Gastroesophageal sphincter (tissue), 4 donors: ENCODE data around the gene CTNNA2. TPM values are rescaled to one million over a fixed set of nuclear protein-coding genes. Genes with fewer than 3 reads are reported as not detected.

ENCODE experiments used
- ATAC-seq: fragments of 150-250 bp; one replicate; pipeline ENCODE4 v1.9.1; 2016; ENCODE audit warnings: mild to moderate bottlenecking, moderate library complexity
- H3K27ac ChIP-seq, 4 donors: fragments of 200-600 bp; sonication (generic) in 3 of 4; 1 replicate in 3 of 4; 2 replicates in 1 of 4; pipeline ENCODE4 v1.5.1; 2016 to 2019
- H3K27me3 ChIP-seq: fragments of 200-600 bp; sonication (generic); one replicate; pipeline ENCODE4 v1.5.1; 2019
- H3K36me3 ChIP-seq, 2 donors: fragments of 200-600 bp; sonication (generic); one replicate each; pipeline ENCODE4 v1.5.1; 2019; ENCODE audit warnings: control low read depth in 1 of 2
- H3K4me1 ChIP-seq, 3 donors: fragments of 200-600 bp; sonication (generic); 1 replicate in 2 of 3; 2 replicates in 1 of 3; pipeline ENCODE4 v1.5.1; 2016 to 2019; ENCODE audit warnings: control low read depth in 2 of 3
- H3K4me3 ChIP-seq, 2 donors: fragments of 200-600 bp; sonication (generic); one replicate each; pipeline ENCODE4 v1.5.1; 2019; ENCODE audit warnings: mild to moderate bottlenecking in 1 of 2, moderate library complexity in 1 of 2
- H3K9me3 ChIP-seq, 3 donors: fragments of 200-600 bp; sonication (generic); one replicate each; pipeline ENCODE4 v1.5.1; 2017 to 2019; ENCODE audit warnings: control low read depth in 2 of 3
- CTCF ChIP-seq, 4 experiments: fragments of 200-600 bp in 2 of 4; fragments of 450-650 bp in 2 of 4; sonication (generic) in 1 of 4; IDR thresholded peaks; one replicate each; pipeline ENCODE4 v1.5.1; 2017 to 2019; ENCODE audit warnings: antibody characterized with exemption in 4 of 4, mild to moderate bottlenecking in 2 of 4, moderate library complexity in 2 of 4
- EP300 ChIP-seq: sonication (generic); formaldehyde crosslinking; IDR thresholded peaks from one replicate; pipeline ENCODE4 v1.6.1; 2017; ENCODE audit warnings: antibody characterized with exemption, mild to moderate bottlenecking
- POLR2A ChIP-seq, 2 donors: fragments of 450-650 bp; IDR thresholded peaks; one replicate each; pipeline ENCODE4 v1.6.1; 2017; ENCODE audit warnings: antibody characterized with exemption in 2 of 2, mild to moderate bottlenecking in 2 of 2, moderate library complexity in 1 of 2
- POLR2AphosphoS5 ChIP-seq: sonication (generic); formaldehyde crosslinking; IDR thresholded peaks from one replicate; pipeline ENCODE4 v1.6.1; 2017; ENCODE audit warnings: antibody characterized with exemption
- WGBS, 2 donors: methylation state at CpG; one replicate each; pipeline ENCODE4 v1.1.5; 2018; ENCODE audit warnings: low coverage in 1 of 2; 5-methylcytosine and 5-hydroxymethylcytosine counted together
- total RNA-seq, 4 donors: library from RNA; depleted of rRNA; stranded (reverse); fragments of >200 nt; gene quantifications; one replicate each; pipeline ENCODE4 v1.1.0, GENCODE V29; 2016

Gene CTNNA2
- total RNA-seq, 4 donors from 2014 or later: 0.15 to 4.2 (median 0.68) TPM

- no peaks in the 10 kb centered on the region for H3K36me3 ChIP-seq
- no peaks in the 10 kb centered on the region for H3K4me1 ChIP-seq
- no peak for TF ChIP-seq EP300
- TF ChIP-seq POLR2AphosphoS5: no peak
- TF ChIP-seq CTCF (IDR thresholded peaks at IDR 0.05): no peak
- no peak for TF ChIP-seq POLR2A (IDR thresholded peaks at IDR 0.05)
- H3K27me3 ChIP-seq: no peaks in the 10 kb centered on the region
- H3K27ac ChIP-seq: no peak overlapping the region
- no peak for ATAC-seq
- H3K4me3 ChIP-seq: no peak overlapping the region
- H3K9me3 ChIP-seq: no peaks in the 10 kb centered on the region
- WGBS, 2 donors: 36 to 50% methylated on average over 1 of the region's 1 CpG
These were observed 1125.9 kb downstream of the CTNNA2 start for GRCh38 chr2:80638783-80639182.

DNA sequence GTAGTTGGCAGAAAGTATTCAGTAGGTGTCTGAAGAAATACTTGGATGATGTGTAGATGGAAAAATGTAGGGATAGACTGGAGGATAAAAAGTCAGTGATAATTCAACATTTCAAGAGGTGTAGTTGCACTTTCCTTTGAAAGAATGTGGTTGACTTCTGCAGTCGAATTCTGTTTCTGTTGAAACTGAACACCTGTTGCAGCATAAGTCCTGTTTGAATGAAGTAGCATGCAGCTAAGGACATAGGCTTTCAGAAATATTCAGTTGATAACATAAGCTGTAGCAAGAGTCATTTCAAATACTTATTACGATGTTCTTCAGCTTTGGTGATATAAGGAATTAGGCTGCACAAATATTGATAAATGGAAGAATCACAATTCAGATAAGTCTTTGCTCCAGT is 1129.6 kb downstream of the CTNNA2 start:
- no peak for ATAC-seq
- 53 to 61% methylated on average over 2 of the region's 2 CpGs for WGBS, 2 donors
- Histone ChIP-seq H3K4me3 (no peak overlapping the region), H3K4me1 (no peaks in the 10 kb centered on the region), H3K9me3 (no peaks in the 10 kb centered on the region), H3K27ac (no peak overlapping the region), H3K27me3 (no peaks in the 10 kb centered on the region), H3K36me3 (no peaks in the 10 kb centered on the region)
- no peak for TF ChIP-seq EP300
- no peak for TF ChIP-seq POLR2A (IDR thresholded peaks at IDR 0.05)
- no peak for TF ChIP-seq CTCF (IDR thresholded peaks at IDR 0.05)
- no peak for TF ChIP-seq POLR2AphosphoS5

- Histone ChIP-seq H3K36me3 (no peaks in the 10 kb centered on the region), H3K27me3 (no peaks in the 10 kb centered on the region), H3K9me3 (no peaks in the 10 kb centered on the region), H3K4me1 (no peaks in the 10 kb centered on the region), H3K4me3 (no peak overlapping the region), H3K27ac (no peak overlapping the region)
- TF ChIP-seq EP300: no peak
- ATAC-seq: no peak
These were observed 1130.7 kb downstream of the CTNNA2 start for GRCh38 chr2:80643598-80643997.

DNA sequence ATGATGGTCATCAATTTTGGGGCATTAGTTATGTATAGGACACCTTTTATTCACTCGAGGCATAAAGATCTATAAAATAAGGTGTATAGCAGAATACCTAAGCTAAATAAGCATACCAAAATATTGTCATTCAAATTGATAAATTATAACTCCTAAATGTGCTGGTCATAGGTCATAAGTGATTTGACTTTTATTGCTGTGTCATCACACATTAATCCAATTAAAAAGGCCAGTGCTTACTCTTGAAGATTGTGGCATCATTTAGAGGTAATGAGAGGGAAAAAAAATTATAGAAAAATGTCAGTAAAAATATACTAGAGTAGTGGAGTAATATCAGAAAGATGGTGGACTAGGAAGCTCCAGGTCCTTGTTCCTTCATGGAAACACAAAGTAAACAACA is 1138.6 kb downstream of the CTNNA2 start:
- no peaks in the 10 kb centered on the region for H3K4me1 ChIP-seq
- H3K27ac ChIP-seq: no peak overlapping the region
- no peaks in the 10 kb centered on the region for H3K27me3 ChIP-seq
- WGBS, 2 donors: 90 to 91% methylated on average over 1 of the region's 1 CpG
- TF ChIP-seq EP300 (no peak), POLR2A (IDR thresholded peaks at IDR 0.05) (no peak), CTCF (IDR thresholded peaks at IDR 0.05) (no peak), POLR2AphosphoS5 (no peak)
- H3K4me3 ChIP-seq: no peak overlapping the region
- H3K9me3 ChIP-seq: peaks cover 0 to 15% (median 0%) of the 10 kb centered on the region in 3 donors
- ATAC-seq: no peak
- no peaks in the 10 kb centered on the region for H3K36me3 ChIP-seq

DNA sequence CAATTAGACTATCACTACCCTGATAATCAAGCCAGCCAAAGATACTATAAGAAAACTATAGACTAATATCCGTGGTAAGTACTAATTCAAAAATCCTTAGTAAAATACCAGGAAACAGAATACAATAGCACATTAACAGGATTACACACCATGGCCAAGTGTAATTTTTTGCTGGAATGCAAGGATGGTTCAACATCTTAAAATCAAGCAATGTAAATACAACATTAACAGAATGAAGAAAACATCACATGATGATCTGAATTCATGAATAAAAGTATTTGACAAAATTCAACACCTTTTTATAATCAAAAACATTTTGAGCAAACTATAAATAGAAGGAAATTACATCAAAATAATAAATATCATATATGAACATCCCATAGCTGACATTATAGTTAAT is 1142.4 kb downstream of the CTNNA2 start:
- no peak overlapping the region for H3K4me3 ChIP-seq
- no peaks in the 10 kb centered on the region for H3K4me1 ChIP-seq
- peaks cover 0 to 15% (median 0%) of the 10 kb centered on the region in 3 donors for H3K9me3 ChIP-seq
- no peaks in the 10 kb centered on the region for H3K27me3 ChIP-seq
- WGBS, 2 donors: 92 to 94% methylated on average over 1 of the region's 1 CpG
- ATAC-seq: no peak
- no peaks in the 10 kb centered on the region for H3K36me3 ChIP-seq
- TF ChIP-seq POLR2AphosphoS5 (no peak), CTCF (IDR thresholded peaks at IDR 0.05) (no peak), POLR2A (IDR thresholded peaks at IDR 0.05) (no peak), EP300 (no peak)
- no peak overlapping the region for H3K27ac ChIP-seq

DNA sequence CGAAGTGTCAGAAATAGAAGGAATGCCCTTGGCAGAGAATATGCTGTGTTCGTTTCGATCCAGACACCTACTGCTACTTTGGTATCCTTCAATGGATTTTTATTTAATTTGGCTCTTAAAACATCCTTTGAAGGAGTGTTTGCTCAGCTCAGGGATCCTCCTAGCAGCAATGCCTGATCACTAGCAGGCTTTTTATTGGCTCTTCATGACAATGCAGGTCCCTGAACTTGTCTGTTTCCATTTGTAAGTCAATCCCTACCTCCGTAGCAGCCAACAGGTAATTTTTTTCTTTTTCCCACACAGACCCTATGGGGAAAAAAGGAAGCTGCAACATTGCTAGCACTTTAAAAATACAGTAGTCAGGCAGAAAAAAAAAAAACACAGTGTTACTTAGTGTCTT is 1157.9 kb downstream of the CTNNA2 start:
- no peaks in the 10 kb centered on the region for H3K4me1 ChIP-seq
- TF ChIP-seq POLR2A (IDR thresholded peaks at IDR 0.05) (no peak), EP300 (no peak), POLR2AphosphoS5 (no peak), CTCF (IDR thresholded peaks at IDR 0.05) (no peak)
- no peak overlapping the region for H3K27ac ChIP-seq
- no peaks in the 10 kb centered on the region for H3K9me3 ChIP-seq
- H3K36me3 ChIP-seq: no peaks in the 10 kb centered on the region
- no peak for ATAC-seq
- no peaks in the 10 kb centered on the region for H3K27me3 ChIP-seq
- H3K4me3 ChIP-seq: no peak overlapping the region
- 16 to 52% methylated on average over 4 of the region's 4 CpGs for WGBS, 2 donors
